Measurements from ENCODE around the gene LHFPL6. TPM values are rescaled to one million over a fixed set of nuclear protein-coding genes. Genes with fewer than 3 reads are reported as not detected.

The LHFPL6 gene
- polyA plus RNA-seq, 3 donors, result 26.8 to 37.5 (median 30.8) TPM

GRCh38 chr13:39306639-39307589 lies 296.1 kb downstream of the LHFPL6 start:
- no peak for DNase-seq

- no peak for DNase-seq
These were observed 300.2 kb downstream of the LHFPL6 start for GRCh38 chr13:39302820-39303219.

- no peak for DNase-seq
These were observed 304.0 kb downstream of the LHFPL6 start for GRCh38 chr13:39298951-39299350.

GRCh38 chr13:39297664-39298171 lies 305.3 kb downstream of the LHFPL6 start:
- no peak for DNase-seq

DNA sequence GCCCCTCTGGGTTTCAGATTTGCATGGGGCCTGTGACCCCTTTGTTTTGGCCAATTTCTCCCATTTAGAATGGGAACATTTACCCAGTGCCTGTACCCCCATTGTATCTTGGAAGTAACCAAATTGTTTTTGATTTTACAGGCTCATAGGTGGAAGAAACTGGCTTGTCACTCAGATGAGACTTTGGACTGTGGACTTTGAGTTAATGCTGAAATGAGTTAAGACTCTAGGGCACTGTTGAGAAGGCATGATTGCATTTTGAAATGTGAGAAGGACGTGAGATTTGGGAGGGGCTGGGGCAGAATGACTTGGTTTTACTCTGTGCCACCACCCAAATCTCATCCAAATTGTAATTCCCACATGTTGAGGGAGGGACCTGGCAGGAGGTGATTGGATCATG lies 306.0 kb downstream of the LHFPL6 start:
- no peak for DNase-seq

DNA sequence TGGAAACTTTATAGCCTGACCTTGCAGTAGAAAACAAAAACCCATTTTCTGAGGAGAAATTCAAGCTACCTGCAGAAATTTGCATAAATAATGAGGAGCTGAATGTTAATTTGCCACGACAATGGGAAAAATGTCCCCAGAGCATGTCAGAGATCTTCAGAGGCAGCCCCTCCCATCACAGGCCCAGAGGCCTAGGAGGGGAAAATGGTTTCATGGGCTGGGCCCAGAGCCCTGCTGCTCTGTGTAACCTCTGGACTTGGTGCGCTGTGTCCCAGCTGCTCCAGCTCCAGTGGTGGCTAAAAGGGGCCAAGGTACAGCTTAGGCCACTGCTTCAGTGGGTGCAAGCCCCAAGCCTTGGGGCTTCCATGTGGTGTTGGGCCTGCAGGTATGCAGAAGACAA lies 306.8 kb downstream of the LHFPL6 start:
- no peak for DNase-seq

Other genes starting within 250 kb of the LHFPL6 start
- gene COG6, start 52.5 kb upstream of the LHFPL6 start, polyA plus RNA-seq (ENCODE audit: insufficient read length in 3 of 3), result 10 to 100 TPM; 28.4 to 36.5 (median 34.7) TPM

Measured in renal pelvis (tissue), 4 donors.